Hippocampal formation (tissue), 2 donors: Measurements from ENCODE around the gene ZEB2.

Source experiments
- DNase-seq, 2 donors: peaks; one replicate each; lab custom pipeline; 2025; lab: John Stamatoyannopoulos, UW

Gene ZEB2

DNA sequence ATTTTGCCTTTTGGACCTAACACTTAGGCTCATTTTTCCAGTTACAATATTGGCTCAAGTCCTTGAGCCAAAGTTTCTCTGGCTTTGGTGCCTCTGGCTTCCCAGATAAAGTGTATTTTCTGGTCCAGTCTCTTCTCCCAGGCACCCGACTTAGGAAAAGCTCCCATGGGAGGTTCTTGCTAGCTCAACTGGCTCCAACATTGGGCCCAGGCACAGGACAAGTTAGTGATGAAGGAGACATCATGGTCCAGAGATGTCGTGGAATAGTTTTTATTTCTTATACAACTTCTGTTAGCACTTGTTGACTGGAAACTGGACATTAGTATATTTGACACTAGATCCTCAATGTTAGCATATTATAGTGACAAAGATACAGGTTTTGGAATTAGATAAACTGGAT lies 8.2 kb upstream of the ZEB2 start:
- no peak for DNase-seq

DNA sequence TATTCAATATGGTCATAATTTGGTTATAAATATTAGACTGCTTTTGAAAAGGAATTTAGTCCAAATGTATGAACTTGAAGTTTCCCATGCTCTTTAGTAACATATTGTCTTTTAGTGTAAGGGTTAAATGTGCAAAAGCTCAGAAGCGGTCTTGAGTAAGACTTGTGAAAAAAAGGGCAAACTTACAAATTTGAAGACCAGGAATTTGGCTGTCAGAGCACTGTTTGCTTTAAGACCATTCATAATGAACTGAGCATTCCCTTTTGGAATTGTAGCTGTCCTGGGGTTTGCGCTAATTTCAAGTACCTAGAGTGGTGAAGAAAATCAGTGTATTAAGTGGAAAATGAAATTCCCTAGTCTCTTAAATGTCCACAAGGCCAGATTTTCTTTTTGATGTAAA lies 6.9 kb upstream of the ZEB2 start:
- DNase-seq, result no peak

DNA sequence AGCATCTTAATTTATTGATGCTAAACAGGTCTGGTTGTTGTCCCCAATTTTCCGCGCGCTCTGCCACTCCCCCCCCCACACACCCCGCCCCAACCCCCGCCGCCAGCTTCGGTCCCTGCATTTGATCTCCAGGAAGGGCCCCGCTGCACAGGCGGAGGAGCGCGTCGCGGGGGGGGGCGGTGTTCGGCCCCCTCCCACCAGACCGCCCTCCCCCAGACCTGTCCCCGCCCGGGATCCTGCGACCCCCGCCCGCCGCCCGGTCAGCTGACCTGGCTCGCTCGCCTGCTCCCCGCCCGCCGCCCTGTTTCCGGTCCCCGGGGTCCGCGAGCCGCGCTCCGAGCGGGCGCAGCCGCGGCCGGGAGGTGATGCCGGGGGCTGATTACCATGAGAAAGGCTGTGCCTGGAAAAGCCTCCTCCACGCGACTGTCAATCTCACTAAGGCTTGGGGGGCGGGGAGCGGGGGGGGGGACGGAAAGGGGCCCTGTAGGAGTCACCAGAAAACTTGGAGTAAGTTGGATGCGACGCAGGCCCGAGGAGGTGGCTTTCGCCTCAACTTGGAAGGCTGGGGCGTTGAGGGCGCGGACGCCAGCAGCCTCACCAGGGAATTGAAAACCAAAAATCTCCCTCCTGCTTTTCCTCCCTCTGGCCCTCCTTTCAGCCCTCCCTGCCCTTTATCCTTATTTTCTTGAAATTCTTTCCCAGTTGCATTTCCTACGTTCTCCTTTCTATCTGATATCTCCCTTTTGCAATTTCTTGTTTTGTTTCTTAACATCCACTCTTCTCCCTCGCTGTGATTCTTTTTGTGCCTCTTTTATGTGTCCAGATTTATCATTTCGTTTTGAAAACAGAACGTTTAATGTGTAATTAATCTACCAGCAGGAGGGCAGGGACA lies 4.4 kb upstream of the ZEB2 start:
- no peak for DNase-seq

DNA sequence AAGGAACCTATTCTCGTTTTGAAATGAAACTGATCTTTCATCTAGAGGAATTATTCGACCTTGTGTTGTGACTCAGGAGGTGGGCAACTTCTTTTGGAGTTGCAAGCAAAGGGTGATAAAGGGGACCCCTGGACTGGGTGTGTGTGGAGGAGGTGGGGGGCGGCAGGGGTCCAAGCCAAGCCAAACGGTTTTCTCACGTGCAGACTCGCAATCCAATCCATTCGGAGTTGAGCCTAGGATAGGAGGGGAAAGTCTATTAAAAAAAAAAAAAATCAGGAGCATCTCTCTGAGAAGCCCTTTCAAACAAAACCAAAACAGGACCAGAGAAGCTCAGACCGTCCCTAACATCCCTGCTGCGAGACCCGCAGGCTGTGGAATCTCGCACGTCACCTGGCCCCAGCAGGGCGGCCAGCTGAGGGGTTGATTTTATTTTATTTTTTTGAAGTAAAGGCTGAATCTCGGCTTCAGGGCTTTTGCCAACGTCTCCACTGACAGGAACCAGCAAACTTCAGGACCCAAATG lies 3.7 kb upstream of the ZEB2 start:
- no peak for DNase-seq

DNA sequence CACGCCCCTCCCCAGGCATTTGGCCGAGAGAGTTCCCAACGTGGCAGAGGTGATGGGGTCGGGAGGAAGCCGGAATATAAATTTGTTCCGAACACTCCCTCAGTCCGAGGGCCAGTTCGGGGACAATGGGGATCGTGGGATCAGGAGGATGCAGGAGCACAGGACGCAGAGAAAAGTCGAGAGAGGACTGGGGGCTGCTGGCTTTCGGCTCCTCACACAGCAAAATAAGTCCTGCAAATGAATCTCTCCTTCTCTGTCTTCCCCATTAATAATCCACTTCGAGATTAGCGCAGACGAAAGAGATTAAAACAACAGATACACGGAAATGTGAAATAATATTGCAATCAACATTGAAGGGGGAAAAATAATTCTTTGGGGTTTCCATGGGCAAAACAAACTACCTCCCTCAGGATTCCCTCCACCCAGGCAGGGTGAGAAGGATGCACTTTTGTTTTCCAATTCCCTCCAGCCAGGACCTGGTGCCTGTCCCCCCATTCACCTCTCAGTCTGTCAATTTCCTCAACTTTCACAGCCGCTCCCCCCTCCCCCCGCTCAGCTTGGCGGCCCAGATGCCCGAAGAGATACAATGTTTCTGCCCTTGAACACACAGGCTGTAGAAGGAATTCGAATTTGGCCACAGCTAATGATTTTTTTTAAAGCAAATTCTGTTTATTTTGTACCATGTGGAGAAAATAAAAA lies 3.1 kb upstream of the ZEB2 start:
- DNase-seq, result no peak

DNA sequence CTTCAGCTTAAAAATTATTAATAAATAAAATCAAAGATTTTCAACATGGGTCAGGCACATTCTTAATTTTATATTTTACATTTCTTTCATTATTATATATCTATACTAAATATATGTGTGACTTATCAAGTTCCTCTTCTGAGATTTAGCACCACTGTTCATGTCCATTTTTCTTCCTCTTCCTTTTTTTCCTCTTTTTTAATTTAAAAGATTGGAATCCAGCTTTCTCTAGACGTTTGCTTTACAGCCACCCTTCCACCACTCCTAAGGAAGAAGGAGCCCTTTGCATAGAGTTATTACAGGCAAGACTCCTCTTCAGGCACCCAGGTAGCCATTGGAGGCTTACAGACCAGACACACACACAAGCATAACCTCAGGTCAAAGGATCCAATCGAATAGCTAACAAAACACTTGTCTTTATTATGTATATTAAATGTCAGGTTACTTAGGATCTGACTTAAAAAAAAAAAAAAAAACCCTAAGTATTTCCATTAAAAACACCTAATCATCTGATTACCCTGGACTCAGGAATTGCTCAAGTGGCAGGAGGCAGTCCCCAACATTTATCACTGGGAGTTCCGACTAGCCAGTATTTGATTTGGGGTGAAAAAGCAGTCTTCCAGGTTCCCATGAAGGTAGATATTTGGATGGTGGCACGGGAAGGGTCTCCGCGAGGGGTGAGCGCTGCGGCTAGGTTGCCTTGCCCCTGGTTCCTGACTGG lies 2.4 kb upstream of the ZEB2 start:
- no peak for DNase-seq

DNA sequence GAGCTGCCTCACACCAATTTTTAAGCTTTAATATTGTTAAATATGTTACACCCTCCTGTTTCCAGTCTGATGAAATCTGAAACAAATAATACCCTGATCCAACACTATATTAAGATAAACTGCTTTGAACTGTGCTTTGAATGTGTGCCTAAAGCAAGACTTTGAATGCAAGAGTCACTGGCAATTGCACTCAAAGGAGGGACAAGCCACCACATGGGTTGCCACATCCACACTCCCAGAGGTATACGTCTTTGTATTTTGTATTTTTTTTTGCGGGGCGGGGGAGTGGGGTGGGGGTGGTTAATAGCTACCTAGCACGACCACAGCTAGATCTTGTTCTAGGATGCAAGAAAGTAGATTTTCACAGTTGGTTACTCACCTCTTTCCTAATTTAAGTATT lies 1.8 kb upstream of the ZEB2 start:
- no peak for DNase-seq

DNA sequence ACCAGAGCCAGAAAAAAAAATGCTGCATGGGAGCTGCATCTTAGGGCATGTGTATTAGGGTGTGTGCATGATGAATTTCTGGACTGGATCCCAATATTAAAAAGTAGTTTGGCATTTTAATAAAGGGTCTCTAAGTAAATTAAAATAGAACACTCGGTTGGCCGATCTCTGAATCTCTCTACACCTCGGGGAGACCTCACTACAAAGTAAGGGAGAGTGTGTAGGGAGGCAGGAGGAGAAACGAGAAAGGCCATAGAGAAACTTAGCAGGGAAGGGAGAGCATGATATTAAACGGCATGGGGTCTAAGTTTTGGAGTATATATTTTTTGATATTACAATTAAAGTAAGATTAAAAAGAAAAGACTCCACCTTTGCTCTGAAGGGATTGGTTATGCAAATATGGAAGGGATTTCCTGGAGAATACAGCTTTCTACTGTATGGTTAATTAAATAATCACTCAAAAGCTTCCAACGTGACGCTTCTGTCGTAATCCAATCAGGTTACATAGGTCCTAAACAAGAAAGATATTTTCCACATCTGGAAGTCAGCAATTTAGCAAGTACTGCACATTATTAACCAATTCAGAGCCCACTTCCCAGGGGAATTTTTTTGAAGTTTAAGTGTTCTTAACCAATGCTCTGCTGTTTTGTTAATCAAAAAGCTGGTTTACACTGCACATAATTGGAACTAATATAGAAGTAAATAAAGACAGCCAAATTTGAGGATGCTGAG lies 1.0 kb upstream of the ZEB2 start:
- no peak for DNase-seq

DNA sequence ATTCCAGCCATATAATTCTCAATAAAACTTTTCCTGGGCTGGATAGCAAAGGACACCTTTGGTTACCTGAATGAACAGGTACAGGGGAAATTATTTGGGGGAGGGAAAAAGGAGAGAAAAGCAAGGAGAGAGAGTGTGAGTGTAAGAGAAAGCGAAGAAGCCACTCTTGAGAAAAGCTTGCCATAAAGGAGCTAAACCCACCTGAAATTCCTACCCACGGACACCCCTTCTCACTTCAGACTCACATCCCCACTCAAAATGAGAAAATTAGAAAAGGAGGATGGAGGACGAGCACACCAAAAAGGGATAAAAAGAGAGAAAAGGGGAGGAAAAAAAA lies 354 bp downstream of the ZEB2 start:
- no peak for DNase-seq

DNA sequence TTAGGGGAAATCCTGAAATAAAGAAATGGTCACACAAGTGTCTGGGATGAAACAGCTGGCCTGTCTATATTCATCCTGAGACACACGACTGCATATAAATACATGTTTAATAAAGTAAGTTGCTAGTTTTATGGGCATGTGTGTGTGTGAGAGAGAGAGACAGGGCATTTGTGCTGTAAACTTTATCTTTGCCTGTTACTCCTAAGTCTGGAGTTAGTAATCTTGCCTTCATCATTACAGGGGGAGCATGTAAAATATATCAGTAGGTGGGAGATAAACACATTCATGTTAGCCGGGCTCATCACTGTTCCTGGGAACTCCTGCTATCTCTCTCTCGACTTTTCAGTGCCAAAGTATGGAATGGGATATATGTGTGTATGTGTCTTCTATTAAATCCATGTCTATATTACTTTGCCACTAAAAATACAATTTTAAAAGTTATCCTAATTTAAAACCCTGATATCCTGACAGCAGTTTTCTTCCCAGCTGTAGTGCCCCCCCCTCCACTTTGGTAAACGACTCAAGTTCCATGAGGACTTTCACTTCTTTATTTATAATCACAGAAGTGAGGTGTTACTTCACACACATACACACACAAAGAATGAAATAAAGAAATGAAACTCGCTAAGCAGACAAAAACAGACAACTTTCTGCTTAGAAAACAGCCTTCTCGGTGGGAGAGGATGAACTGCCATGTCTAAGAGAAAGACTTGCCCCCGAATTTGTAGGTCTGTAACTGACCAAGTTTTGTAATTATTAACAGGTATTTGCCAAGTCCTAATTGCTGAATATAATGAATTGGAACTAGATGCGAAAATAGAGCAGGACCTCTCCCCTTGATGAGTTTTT lies 947 bp downstream of the ZEB2 start:
- DNase-seq, result no peak

DNA sequence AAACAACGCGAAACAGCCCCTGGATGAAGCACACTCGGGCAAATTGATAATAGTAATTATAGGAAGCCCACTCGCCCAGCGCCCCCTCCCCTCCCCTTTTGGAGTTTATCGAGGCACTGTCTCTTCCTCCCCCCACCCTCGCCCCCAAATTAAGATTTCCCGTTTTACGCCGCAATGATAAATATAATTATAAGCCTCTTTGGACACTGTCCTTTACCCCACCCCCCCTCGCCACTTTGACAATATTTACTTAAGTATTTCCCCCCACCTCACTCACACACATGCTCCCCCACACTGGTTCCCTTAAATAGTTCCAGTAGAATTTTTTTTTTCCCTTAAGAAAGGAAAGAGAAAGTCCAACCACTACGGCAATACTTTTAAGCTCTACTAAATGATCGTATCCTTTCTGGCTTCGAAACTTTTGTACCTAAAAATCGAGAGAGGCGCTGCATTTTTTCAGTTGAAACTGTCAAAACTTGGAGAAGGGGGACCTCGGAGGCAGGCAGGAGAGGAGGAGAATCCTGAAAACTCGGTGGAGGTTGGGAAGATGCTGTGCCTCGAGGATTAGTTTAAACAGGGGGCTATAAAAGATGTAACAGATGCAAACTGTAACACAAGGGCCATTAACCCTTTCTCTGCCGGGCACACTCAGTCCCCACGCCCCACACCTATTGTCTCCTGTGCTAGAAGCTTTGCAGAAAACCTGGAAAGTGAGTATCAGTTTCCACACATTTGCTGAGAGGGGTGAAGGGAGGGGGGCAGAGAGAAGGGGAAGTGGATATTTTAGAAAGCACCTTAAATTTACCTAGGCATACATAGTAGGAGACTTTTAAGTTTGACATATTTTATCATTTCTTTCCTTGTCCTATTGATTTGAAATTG lies 1.8 kb downstream of the ZEB2 start:
- no peak for DNase-seq

DNA sequence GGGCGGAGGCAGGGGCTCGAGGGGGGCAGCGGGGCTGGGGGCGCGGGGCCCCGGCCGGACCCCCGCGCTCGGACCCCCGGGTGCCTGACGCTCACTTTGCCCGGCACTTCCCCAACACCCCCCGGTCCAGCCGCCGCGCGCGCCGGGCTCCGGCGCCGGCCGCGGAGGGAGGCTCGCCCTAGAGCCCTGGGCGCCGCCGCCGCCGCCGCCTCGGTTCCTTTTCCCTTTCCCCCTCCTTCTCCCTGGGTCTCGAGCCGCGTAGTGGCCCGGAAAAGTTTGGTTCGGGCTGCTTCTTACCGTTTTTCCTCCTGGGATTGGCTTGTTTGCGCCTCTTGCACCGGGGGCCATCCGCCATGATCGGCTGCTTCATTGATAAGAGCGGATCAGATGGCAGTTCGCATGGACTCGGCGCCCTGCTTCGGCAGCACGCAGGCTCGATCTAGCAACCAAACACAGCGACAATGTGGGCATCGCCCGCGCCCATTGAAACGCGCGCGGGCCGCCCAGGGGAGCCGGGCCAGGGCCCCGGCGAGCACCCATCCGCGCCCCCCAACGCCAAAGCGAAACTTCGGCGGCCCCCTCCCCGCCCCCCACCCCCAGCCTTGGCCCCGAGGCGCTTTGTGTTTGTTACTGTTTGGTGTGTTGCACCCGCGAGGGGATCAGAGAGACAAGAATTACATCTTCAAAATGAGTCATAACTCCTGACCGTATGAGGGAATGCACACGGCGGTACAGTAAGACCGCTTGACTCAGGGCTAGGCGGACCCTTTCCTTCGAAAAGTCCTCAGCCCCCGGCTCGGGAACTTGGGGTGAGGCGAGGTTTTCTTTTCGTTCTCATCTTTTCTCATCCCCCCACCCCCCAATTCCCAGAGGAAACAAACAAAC lies 2.7 kb downstream of the ZEB2 start:
- DNase-seq, result no peak

DNA sequence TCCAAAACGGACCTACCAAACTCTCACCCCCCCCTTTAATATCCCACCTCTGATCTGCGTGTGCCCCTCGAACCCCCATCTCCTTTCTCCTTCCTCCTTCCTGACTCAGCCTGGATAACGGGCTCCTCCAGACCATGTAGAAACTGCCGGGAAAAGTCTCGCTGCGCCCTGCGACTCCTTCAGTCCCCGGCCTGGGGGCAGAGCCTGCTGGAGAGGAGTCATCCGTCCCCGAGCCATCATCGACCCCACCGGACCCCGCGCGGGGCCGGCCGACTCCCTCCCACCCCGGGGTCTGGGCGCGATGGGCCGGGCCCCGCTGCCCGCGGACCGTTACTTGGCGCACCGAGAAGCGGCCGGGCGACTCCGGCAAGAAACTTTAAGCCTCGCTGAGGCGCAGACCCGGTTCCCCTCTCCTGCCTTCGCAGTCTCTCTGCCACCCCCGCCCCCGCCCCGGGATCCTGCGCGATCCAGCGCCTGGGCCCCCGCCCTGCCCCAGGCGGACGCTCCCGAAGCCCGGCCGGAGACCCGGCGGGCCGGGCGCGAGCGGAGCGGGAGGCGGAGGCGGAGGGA lies 3.4 kb downstream of the ZEB2 start:
- no peak for DNase-seq

DNA sequence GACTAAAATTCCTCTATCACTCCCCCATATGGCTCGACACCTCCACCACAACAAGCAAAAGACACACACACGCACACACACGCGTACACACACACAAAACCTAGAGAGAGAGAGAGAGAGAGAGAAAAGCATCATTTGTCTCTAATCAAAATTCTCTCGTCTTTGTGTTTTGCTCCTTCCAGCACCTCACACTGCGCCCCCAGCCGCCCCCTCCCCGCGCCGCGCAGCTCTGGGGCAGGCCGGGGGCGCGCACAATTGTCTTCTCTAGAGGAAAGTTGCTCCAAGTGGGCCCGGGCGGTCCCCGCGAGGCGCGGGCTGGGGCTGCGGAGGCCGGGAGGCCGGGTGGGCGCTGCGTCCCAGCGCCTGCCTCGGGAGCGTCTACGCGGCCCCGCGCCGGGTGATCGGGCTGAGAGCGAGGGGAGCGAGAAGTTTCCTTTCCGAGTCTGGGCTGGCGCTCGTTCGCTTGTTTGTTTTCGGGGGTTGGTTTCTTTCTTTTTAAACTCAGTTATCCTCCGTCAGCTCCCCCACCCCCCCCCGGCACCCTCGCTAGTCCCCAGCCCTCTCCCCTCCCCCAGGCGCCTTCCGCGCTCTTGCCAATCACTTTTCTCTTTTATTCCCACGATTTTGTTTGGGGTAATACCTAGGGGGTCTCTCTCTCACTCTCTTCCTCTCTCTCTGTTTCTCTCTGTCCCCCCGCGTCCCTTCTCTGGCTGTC lies 4.1 kb downstream of the ZEB2 start:
- no peak for DNase-seq

DNA sequence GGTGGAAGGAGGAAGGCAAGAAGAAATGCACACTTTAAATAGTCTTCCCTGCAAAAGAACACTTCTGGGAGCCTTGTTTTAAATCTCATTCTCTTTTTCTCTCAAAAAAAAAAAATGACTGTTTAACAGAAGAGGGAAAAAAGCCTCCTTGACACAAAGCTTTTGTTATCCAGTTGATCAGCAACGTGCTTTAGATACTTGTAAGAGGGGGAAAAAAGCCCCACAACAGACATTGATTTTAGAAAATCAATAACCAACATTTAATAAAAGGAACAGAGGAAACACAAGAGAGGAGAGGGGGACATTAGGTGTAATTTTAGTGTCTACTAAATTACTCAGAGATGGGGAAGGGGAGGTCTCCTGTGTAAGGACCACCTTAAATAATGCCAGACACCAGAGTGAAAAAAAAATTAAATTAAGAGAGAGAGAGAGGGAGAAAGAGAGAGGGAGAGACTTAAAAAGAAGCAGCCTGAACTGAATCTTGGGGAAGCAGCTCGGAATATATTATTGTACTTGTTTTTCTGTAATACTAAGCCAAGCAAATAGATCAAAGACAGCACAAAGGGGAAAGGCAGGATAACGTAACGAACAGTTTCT lies 4.7 kb downstream of the ZEB2 start:
- DNase-seq, result no peak

DNA sequence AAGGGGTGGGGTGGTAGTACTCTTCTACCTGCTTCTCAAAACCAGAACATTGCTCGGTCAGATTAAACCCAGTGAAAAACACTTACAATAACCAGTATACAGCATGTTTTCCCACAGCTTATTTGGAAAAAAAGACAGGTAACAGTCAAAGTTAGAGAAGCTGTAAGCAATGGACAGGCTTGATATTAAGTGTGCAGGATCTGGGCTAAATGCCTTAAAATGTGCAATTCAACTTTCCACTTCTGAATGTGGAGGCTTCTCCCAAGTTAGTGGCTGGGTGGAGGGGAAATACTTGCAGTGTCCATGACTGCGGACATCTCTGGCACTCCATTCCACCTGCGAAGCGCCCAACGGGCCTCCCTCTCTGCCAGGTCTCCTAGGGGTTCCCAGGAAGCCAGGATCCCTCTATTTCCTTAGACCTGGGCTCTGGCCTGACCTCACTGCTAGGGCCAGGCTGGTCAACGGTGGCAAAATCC lies 5.3 kb downstream of the ZEB2 start:
- DNase-seq, result no peak

DNA sequence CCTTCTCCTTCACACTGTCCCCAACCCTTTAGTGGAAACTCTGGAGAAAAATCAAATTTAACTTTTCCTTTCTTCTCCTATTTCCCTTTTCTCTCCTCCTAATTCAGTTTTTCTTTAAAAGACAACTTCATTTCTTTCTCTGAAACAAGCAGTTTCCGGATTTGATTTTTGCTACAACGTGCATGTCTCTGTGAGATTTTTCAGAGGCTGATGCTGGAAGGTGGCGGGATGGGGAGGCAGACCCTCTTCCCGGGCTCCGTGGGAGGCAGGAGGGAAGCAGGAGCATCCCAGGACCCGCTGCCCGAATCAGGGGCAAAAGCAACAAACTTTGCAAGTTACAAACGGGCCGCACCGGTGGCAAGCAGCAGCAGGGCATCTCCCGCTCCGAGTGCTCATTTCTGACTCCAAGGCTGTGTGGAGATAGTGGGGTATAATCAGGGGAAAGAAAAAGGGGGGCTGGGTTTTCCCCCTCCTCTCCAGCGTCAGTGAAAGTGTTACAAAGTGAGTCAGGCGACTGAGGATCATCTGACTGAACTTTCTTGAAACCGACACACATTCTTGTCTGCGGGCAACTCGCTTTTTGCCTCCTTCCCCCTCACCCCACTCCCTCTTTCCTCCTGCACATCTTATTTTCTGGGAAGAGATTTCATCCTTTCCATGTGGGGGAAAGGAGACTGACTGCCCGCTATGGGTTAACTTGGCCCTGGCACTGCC lies 6.4 kb downstream of the ZEB2 start:
- no peak for DNase-seq
